NCI-H510A treated with DMSO at 0.1 percent for 48 hours (cell line): Measurements from ENCODE around the gene NKX1-1.
"Not testable (repeated sequence)": the region's sequence is repeated elsewhere in the genome, so short reads cannot be mapped to it uniquely, and the experiment has no call there.

Experiments
- DNase-seq: peaks from one replicate; lab custom pipeline; 2025; lab: John Stamatoyannopoulos, UW

NKX1-1 gene

DNA sequence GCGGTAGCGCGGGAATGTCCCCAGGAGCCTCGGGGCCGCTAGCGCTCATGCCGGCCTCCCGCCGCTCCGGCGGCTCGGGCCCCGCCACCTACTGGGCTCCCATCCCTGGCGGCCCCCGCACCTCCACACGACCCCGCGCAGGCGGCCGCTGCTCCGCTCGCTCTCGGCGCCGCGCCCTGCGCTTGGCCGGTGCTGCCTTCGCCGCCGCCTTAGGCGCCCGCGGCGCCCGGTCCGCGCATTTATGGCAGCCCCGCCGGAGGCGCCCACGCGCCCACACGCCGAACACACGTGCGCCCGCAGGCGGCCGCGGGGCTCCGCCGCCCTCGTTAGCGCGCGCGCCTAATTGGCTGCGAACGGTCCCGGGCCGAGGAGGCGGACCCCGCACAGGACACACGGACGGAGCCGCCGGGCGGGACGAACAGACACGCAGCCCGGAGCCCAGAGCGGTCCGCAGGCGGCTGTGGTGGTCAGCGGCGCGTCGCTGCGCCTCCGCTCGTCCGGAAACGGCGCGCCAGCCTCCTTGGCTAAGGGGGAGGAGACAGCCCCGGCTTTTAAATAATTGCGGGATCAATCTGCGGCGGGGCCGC is at the start of gene NKX1-1:
NKX1-1 (minus strand) TSS at position 49 of the 587 bp plus-strand sequence; CDS start at position 49, 0 bp downstream.
- no peak for DNase-seq

DNA sequence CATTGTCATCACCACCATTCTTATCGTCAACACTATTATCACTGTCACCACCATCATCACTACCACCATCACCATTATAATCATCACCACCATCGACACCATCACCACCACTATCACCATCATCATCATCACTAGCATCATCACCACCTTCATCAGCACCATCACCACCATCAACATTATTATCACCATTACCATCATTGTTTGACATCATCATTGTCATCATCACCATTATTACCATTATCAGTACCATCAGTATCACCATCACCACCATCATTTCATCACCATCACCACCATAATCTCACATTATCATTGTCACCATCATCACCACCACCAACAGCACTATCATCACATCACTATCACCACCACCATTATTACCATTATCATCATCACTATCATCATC is 47.5 kb upstream of the NKX1-1 start:
- no peak for DNase-seq

- DNase-seq = no peak
Measured at GRCh38 chr4:1452431-1453051, 46.3 kb upstream of the NKX1-1 start.

- DNase-seq = no peak
Measured at GRCh38 chr4:1451752-1452122, 45.5 kb upstream of the NKX1-1 start.

GRCh38 chr4:1451106-1451751 is 45.0 kb upstream of the NKX1-1 start:
- no peak for DNase-seq

DNA sequence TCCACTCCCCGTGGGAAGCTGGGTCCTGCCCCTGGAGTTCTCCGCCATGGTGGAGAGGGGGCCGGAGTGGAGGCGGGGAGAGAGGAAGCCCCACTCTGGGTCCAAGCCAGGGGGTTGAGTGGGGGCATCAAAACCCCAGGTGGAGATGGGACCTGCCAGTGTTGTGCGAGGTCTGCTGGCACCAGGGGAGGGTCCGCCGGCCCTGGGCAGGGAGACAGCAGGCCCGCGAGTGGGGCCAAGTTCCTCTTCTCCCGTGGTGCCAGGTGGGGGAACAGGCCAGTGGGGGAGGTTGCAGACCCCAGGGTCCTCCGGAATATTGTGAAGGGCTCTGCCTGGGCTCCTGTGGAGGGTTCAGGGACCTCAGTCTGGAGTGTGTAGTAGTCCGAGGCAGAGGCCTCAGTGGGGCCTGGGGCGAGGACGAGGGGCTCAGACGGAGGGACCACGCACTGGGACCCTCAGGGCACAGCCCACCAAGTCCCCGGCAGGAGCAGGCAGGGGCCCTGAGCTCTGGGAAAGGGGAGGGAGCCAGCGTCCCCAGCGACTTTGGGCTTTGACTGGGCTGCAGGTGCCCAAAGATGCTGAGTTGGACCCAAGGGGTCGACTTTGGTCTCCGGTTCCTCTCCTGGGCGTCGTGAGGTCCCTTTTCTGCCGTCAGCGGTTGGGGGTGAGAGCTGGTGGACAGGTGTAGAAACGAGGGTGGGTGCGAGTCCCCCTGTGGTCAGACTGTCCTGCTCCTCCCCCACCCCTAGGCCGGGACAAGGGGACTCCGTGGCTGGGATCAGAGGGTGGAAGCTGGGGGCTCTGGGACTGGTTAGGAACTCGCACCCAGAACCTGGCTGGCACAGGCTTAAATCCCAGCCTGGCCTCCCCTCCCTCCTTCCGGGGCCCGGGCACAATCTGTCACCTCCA is 43.8 kb upstream of the NKX1-1 start:
- no peak for DNase-seq

- DNase-seq = no peak
Measured at GRCh38 chr4:1449475-1449832, 43.2 kb upstream of the NKX1-1 start.

DNA sequence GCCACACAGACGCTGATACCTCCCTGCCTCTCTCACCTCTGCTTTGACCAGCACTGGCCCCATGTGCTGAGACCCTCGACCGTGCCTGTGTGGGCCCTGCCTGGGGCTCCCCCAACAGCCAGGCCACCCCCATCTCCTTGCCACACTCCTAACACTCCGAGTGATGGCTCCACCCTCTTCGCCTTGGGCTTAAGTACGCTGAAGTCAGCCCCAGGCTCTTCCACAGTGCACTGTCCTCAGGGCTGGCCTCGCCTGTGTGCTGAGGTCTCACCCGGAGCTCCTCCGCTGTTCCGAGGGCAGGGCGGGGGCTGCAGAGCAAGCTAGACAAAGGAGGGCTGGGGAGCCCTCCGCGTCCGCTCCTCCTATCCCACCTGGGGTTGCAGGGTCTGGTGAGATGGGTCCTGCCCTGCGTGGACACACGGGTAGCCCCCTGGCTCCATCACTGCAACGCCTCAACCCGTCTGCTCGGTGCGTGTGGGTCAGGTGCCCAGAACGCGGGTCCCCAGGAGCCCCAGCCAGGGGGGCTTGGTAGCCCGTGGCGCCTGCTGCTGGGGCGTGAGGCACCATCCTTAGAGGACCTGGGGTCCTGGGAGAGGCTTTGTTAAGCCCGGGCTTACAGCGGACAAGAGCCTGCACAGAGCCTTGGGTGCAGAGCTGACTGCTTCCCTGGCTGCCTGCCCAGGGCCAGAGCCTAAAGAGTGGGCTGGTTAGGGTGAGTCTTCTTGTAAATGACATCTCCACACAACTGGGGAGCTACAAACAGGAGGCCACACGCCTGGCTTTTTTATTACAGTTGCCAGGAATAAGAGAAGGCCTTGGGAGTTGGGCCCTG is 42.6 kb upstream of the NKX1-1 start:
- no peak for DNase-seq

- no peak for DNase-seq
Measured at GRCh38 chr4:1447676-1448588, 41.7 kb upstream of the NKX1-1 start.

DNA sequence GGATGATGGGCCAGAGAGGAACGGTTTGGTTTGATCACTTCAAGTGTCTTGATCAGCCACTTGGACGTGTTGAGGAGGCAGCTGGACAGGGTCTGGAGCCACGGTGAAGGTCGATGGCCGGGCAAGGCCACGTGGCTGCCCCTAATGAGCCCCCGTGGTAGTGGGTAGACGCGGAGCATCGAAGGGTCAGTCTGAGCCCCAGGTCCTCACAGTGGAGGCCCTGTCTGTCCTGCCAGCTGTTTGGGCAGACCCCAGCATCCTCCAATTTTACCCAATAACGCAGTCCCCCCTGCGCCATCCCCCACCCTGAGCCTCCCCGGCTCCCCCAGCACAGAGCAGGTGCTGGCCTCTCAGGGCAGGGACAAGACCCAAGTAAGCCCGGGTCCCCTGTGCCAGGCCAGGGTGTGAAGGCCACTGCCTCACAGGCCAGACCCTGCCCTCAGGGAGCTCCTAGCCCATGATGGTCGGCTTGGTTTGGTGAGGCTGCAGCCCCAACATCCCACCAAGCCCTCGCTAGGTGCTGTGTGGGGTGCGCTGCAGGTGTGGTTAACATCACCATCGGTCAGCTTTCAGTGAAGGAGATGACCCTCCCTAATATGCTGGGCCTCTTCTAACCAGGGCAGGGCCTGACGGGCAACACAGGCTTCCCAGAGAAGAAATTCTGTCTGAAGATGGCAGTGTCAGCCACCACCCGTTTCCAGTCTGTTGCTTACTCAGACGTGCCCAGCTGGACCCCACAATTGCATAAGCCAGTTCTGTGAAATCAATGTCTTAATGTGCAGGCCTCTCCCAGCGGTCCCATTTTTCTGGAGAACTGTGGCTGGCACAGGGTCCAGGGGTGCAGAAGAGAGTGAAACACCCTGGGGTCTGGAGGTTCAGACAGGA is 40.5 kb upstream of the NKX1-1 start:
- no peak for DNase-seq

DNA sequence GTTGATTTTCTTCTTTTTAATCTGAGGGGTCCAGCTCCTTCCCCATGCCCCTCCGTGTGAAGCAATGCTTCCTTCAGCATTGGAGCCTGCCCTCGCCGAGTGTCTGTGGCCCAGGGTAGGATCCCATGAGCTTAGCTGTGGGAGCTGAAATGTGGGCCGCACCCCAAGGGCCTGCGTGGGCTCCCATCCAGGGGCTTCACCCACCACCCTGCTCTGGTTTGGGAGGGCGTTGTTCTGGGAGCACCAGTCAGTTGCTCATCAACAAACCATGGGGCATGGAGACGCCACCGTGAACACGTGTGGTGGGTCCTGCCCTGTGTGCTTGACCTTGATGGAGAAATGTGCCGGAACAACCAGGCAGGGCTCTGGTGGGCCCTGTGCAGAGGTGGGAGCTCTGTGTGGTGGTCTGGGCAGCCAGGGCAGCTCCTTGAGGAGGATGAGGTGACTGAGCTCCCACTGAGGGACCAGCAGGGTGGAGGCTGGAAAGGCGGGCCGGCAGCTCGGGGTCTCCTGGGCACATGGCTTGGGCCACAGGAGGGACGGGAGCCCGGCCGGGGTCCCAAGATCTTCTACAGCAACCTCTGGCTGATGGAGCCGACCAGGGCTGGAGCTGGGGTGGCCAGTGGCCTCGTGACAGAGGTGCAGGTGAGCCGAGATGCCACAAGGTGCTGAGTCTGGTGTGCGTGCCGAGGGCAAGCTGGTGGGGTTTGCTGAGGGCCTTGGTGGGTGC is 39.6 kb upstream of the NKX1-1 start:
- no peak for DNase-seq

- DNase-seq = not testable (repeated sequence)
Measured at GRCh38 chr4:1443688-1444172, 37.5 kb upstream of the NKX1-1 start.

GRCh38 chr4:1427010-1427409 is 20.8 kb upstream of the NKX1-1 start:
- no peak for DNase-seq

- DNase-seq = no peak
Measured at GRCh38 chr4:1421657-1422056, 15.4 kb upstream of the NKX1-1 start.

GRCh38 chr4:1419708-1420107 is 13.5 kb upstream of the NKX1-1 start:
- DNase-seq = no peak

GRCh38 chr4:1418494-1419285 is 12.4 kb upstream of the NKX1-1 start:
- DNase-seq = no peak

- DNase-seq = no peak
Measured at GRCh38 chr4:1417522-1418390, 11.5 kb upstream of the NKX1-1 start.
